Neuronal stem cell (in vitro differentiated cells): ENCODE measurements around the gene SP7.

Source experiments
- DNase-seq: peaks from one replicate; pipeline ENCODE4 v3.0.0-alpha.2; 2013; ENCODE audit warnings: low spot score
- H2AFZ ChIP-seq: one replicate; pipeline ENCODE4 v1.6.1; 2013; ENCODE audit warnings: mild to moderate bottlenecking, low read length, inconsistent platforms
- H2AK5ac ChIP-seq: 2 replicates; pipeline ENCODE4 v1.6.1; 2013; ENCODE audit warnings: low read depth, mild to moderate bottlenecking, inconsistent platforms, low read length, moderate library complexity, mixed read lengths
- H2BK120ac ChIP-seq: 2 replicates; pipeline ENCODE4 v1.6.1; 2013; ENCODE audit warnings: low read depth, mild to moderate bottlenecking, inconsistent platforms, low read length, moderate library complexity, mixed read lengths
- H2BK12ac ChIP-seq: one replicate; pipeline ENCODE4 v1.6.1; 2013; ENCODE audit warnings: low read length, inconsistent platforms
- H2BK15ac ChIP-seq: 2 replicates; pipeline ENCODE4 v1.6.1; 2013; ENCODE audit warnings: mild to moderate bottlenecking, low read length, inconsistent platforms, mixed read lengths
- H2BK5ac ChIP-seq: one replicate; pipeline ENCODE4 v1.6.1; 2013; ENCODE audit warnings: inconsistent platforms, mild to moderate bottlenecking, low read length, moderate library complexity
- H3K14ac ChIP-seq: one replicate; pipeline ENCODE4 v1.6.1; 2013; ENCODE audit warnings: low read length, inconsistent platforms
- H3K18ac ChIP-seq: 2 replicates; pipeline ENCODE4 v1.6.1; 2013; ENCODE audit warnings: low read length, inconsistent platforms
- H3K23ac ChIP-seq: 2 replicates; pipeline ENCODE4 v1.6.1; 2013; ENCODE audit warnings: low read depth, mild to moderate bottlenecking, mixed read lengths, low read length, inconsistent platforms; ENCODE audit not compliant: poor library complexity
- H3K27ac ChIP-seq: replicated peaks from 3 replicates; pipeline ENCODE4 v1.5.1; 2013; ENCODE audit warnings: low read length, inconsistent platforms
- H3K27me3 ChIP-seq, 3 experiments: 2 replicates each; pipeline ENCODE4 v1.6.1; 2013; ENCODE audit warnings: low read length in 3 of 3, mild to moderate bottlenecking in 2 of 3, inconsistent platforms in 1 of 3, low read depth in 1 of 3, mixed read lengths in 1 of 3, moderate library complexity in 1 of 3; ENCODE audit not compliant: control insufficient read depth in 3 of 3, insufficient read depth in 3 of 3
- H3K36me3 ChIP-seq, 2 donors: replicated peaks in 1 of 2; 2 replicates each; pipeline ENCODE4 v1.6.1; 2013; ENCODE audit warnings: low read length in 2 of 2; ENCODE audit not compliant: control insufficient read depth in 2 of 2, insufficient read depth in 2 of 2
- H3K4ac ChIP-seq: 2 replicates; pipeline ENCODE4 v1.6.1; 2013; ENCODE audit warnings: inconsistent platforms, mild to moderate bottlenecking, low read length, moderate library complexity
- H3K4me1 ChIP-seq, 2 donors: 1 replicate in 1 of 2; 2 replicates in 1 of 2; pipeline ENCODE4 v1.6.1; 2013; ENCODE audit warnings: low read length in 2 of 2, low read depth in 1 of 2; ENCODE audit not compliant: control insufficient read depth in 2 of 2, insufficient read depth in 1 of 2
- H3K4me2 ChIP-seq: one replicate; pipeline ENCODE4 v1.6.1; 2013; ENCODE audit warnings: mild to moderate bottlenecking, low read length, inconsistent platforms; ENCODE audit not compliant: insufficient read depth, poor library complexity, severe bottlenecking
- H3K4me3 ChIP-seq, 2 donors: 2 replicates each; pipeline ENCODE4 v1.5.1; 2013; ENCODE audit warnings: low read length in 2 of 2, mild to moderate bottlenecking in 2 of 2, inconsistent platforms in 1 of 2, moderate library complexity in 1 of 2
- H3K79me1 ChIP-seq: one replicate; pipeline ENCODE4 v1.6.1; 2013; ENCODE audit warnings: low read depth, mild to moderate bottlenecking, inconsistent platforms, low read length, moderate library complexity
- H3K9ac ChIP-seq: one replicate; pipeline ENCODE4 v1.6.1; 2013; ENCODE audit warnings: mild to moderate bottlenecking, low read depth, low read length, inconsistent platforms; ENCODE audit not compliant: poor library complexity
- H3K9me3 ChIP-seq, 2 donors: replicated peaks in 1 of 2; 2 replicates each; pipeline versions ENCODE3 to v1.6.1; 2013; ENCODE audit warnings: low read length in 2 of 2, mild to moderate bottlenecking in 2 of 2, inconsistent platforms in 1 of 2, low read depth in 1 of 2, mixed read lengths in 1 of 2, moderate library complexity in 1 of 2; ENCODE audit not compliant: control insufficient read depth in 2 of 2, insufficient read depth in 1 of 2
- H4K8ac ChIP-seq: one replicate; pipeline ENCODE4 v1.6.1; 2013; ENCODE audit warnings: low read depth, mild to moderate bottlenecking, inconsistent platforms, low read length, moderate library complexity
- H4K91ac ChIP-seq: one replicate; pipeline ENCODE4 v1.6.1; 2013; ENCODE audit warnings: low read length, low read depth, mild to moderate bottlenecking, inconsistent platforms; ENCODE audit not compliant: poor library complexity
- WGBS, 2 donors: extraction: QIAGEN DNeasy Blood & Tissue Kit; methylation state at CpG; one replicate each; pipeline ENCODE4 v1.1.7; 2013; ENCODE audit warnings: missing lambda C conversion rate in 2 of 2, mixed read lengths in 1 of 2; ENCODE audit not compliant: insufficient read length in 2 of 2, insufficient replicate concordance in 1 of 2; ENCODE audit errors: extremely low coverage in 2 of 2; 5-methylcytosine and 5-hydroxymethylcytosine counted together

The SP7 gene

GRCh38 chr12:53324779-53325510 is 11.2 kb downstream of the SP7 start:
- H2BK15ac ChIP-seq: peak overlapping the region; percentile 84
- H2BK12ac ChIP-seq: no peak overlapping the region
- H3K27ac ChIP-seq: no peak overlapping the region
- peaks cover 1% of the 10 kb centered on the region for H3K79me1 ChIP-seq
- no peak overlapping the region for H4K91ac ChIP-seq
- H3K4me2 ChIP-seq: peak overlapping the region; percentile 94
- peak overlapping the region; percentile 58 for H2BK120ac ChIP-seq
- no peak overlapping the region for H3K14ac ChIP-seq
- H3K23ac ChIP-seq: no peak overlapping the region
- peak; percentile 76 for DNase-seq
- peak overlapping the region; percentile 59 to 75 for H3K4me3 ChIP-seq
- H3K9me3 ChIP-seq: no peaks in the 10 kb centered on the region
- H2AK5ac ChIP-seq: peak overlapping the region; percentile 43
- H3K36me3 ChIP-seq: peaks cover 0 to 3% of the 10 kb centered on the region in 2 donors
- peaks cover 0 to 31% (median 28%) of the 10 kb centered on the region in 3 experiments for H3K27me3 ChIP-seq
- no peak overlapping the region for H4K8ac ChIP-seq
- H3K18ac ChIP-seq: peak overlapping the region; percentile 91
- no peak overlapping the region for H2BK5ac ChIP-seq
- peak overlapping the region; percentile 66 for H3K9ac ChIP-seq
- peaks cover 17 to 20% of the 10 kb centered on the region in 2 donors for H3K4me1 ChIP-seq
- no peak overlapping the region for H3K4ac ChIP-seq
- peak overlapping the region; percentile 97 for H2AFZ ChIP-seq
- WGBS, 2 donors: no CpG with 5 or more reads among the region's 69 CpGs

GRCh38 chr12:53324113-53324778 is 11.9 kb downstream of the SP7 start:
- no peaks in the 10 kb centered on the region for H3K9me3 ChIP-seq
- no peak overlapping the region for H2BK5ac ChIP-seq
- H2BK15ac ChIP-seq: no peak overlapping the region
- no peak overlapping the region for H3K14ac ChIP-seq
- H3K18ac ChIP-seq: no peak overlapping the region
- no peak overlapping the region for H4K8ac ChIP-seq
- no peak overlapping the region for H3K4ac ChIP-seq
- peaks cover 17 to 20% of the 10 kb centered on the region in 2 donors for H3K4me1 ChIP-seq
- DNase-seq: no peak
- H3K4me3 ChIP-seq: peak overlapping the region; percentile 59 to 75
- no peak overlapping the region for H2AK5ac ChIP-seq
- H3K23ac ChIP-seq: no peak overlapping the region
- peak overlapping the region; percentile 94 for H3K4me2 ChIP-seq
- H2AFZ ChIP-seq: peak overlapping the region; percentile 97
- no peak overlapping the region for H2BK120ac ChIP-seq
- WGBS, 2 donors: no CpG with 5 or more reads among the region's 28 CpGs
- H3K27me3 ChIP-seq: peaks cover 0 to 28% (median 27%) of the 10 kb centered on the region in 3 experiments
- peaks cover 1% of the 10 kb centered on the region for H3K79me1 ChIP-seq
- no peak overlapping the region for H2BK12ac ChIP-seq
- no peak overlapping the region for H4K91ac ChIP-seq
- H3K36me3 ChIP-seq: peaks cover 0 to 7% of the 10 kb centered on the region in 2 donors
- H3K27ac ChIP-seq: no peak overlapping the region
- peak overlapping the region; percentile 35 for H3K9ac ChIP-seq

- Histone ChIP-seq H3K23ac (no peak overlapping the region), H3K27ac (no peak overlapping the region), H2BK15ac (no peak overlapping the region), H3K9me3 (no peaks in the 10 kb centered on the region), H3K4me3 (peak overlapping the region; percentile 93 to 94), H2BK12ac (no peak overlapping the region), H3K79me1 (peaks cover 3% of the 10 kb centered on the region), H2BK5ac (no peak overlapping the region), H2AFZ (peak overlapping the region; percentile 99), H3K36me3 (peaks cover 6 to 38% of the 10 kb centered on the region in 2 donors), H3K4me1 (peaks cover 10 to 11% of the 10 kb centered on the region in 2 donors), H4K91ac (no peak overlapping the region), H3K9ac (no peak overlapping the region), H3K4me2 (peak overlapping the region; percentile 54), H3K18ac (no peak overlapping the region), H4K8ac (no peak overlapping the region), H3K4ac (no peak overlapping the region), H2BK120ac (no peak overlapping the region), H3K14ac (no peak overlapping the region), H2AK5ac (no peak overlapping the region), H3K27me3 (peaks cover 0 to 14% (median 0%) of the 10 kb centered on the region in 3 experiments)
- WGBS, 2 donors: no CpG with 5 or more reads among the region's 10 CpGs
- no peak for DNase-seq
These were observed 15.6 kb downstream of the SP7 start for GRCh38 chr12:53320352-53321195.
